GM23338 (cell line): ENCODE results near the gene CENPT. TPM values are rescaled to one million over a fixed set of nuclear protein-coding genes. Genes with fewer than 3 reads are reported as not detected.

Source experiments
- ATAC-seq: fragments of 200-7000 bp; cut with Tn5 transposase; 3 replicates; pipeline ENCODE4 v1.9.1; 2020
- DNase-seq: peaks from one replicate; pipeline ENCODE4 v3.0.0-alpha.2; 2015; ENCODE audit warnings: low spot score
- H2AFZ ChIP-seq: fragments of 200-600 bp; sonication (generic); 2 replicates; pipeline ENCODE4 v1.8.0; 2016; ENCODE audit warnings: antibody characterized with exemption, mild to moderate bottlenecking, moderate library complexity
- H3F3A ChIP-seq: fragments of 200-600 bp; sonication (generic); replicated peaks from 2 replicates; pipeline ENCODE4 v1.8.0; 2017; ENCODE audit warnings: antibody characterized with exemption, mixed run types, low read depth
- H3K27ac ChIP-seq: fragments of 200-600 bp; sonication (generic); 2 replicates; pipeline ENCODE4 v1.6.1; 2016; ENCODE audit warnings: low read depth
- H3K27me3 ChIP-seq: fragments of 200-600 bp; sonication (generic); 2 replicates; pipeline ENCODE4 v1.8.0; 2016; ENCODE audit warnings: mild to moderate bottlenecking, mixed run types, moderate library complexity; ENCODE audit not compliant: insufficient read depth
- H3K36me3 ChIP-seq: fragments of 200-600 bp; sonication (generic); 2 replicates; pipeline ENCODE4 v1.8.0; 2016; ENCODE audit warnings: mild to moderate bottlenecking; ENCODE audit not compliant: insufficient read depth
- H3K4me1 ChIP-seq: fragments of 200-600 bp; sonication (generic); 2 replicates; pipeline ENCODE4 v1.8.0; 2016; ENCODE audit warnings: mild to moderate bottlenecking, moderate library complexity; ENCODE audit not compliant: insufficient read depth
- H3K4me2 ChIP-seq: fragments of 200-600 bp; sonication (generic); 2 replicates; pipeline ENCODE4 v1.7.1; 2017; ENCODE audit warnings: mixed run types
- H3K4me3 ChIP-seq: fragments of 200-600 bp; sonication (generic); 2 replicates; pipeline ENCODE4 v1.6.1; 2016; ENCODE audit warnings: mixed run types
- H3K79me2 ChIP-seq: fragments of 200-600 bp; sonication (generic); replicated peaks from 2 replicates; pipeline ENCODE4 v1.8.0; 2017; ENCODE audit warnings: mild to moderate bottlenecking; ENCODE audit not compliant: insufficient read depth
- H3K9me2 ChIP-seq: fragments of 200-600 bp; sonication (generic); 2 replicates; pipeline ENCODE4 v1.8.0; 2017; ENCODE audit not compliant: insufficient read depth
- H4K20me1 ChIP-seq: fragments of 200-600 bp; sonication (generic); replicated peaks from 2 replicates; pipeline ENCODE4 v1.8.0; 2017; ENCODE audit warnings: mild to moderate bottlenecking; ENCODE audit not compliant: insufficient read depth
- H3K27ac Mint-ChIP-seq: 2 replicates; pipeline ENCODE4 v1.8.0; 2020; ENCODE audit warnings: inconsistent platforms, mild to moderate bottlenecking, moderate library complexity, mixed read lengths
- H3K27me3 Mint-ChIP-seq: 3 replicates; pipeline ENCODE4 v1.8.0; 2022; ENCODE audit warnings: low read depth, mild to moderate bottlenecking, moderate library complexity, mixed read lengths, inconsistent platforms; ENCODE audit not compliant: insufficient read depth, poor library complexity
- H3K36me3 Mint-ChIP-seq: 3 replicates; pipeline ENCODE4 v1.8.0; 2021; ENCODE audit warnings: low read depth, mild to moderate bottlenecking, inconsistent platforms, moderate library complexity, mixed read lengths
- H3K4me1 Mint-ChIP-seq: 3 replicates; pipeline ENCODE4 v1.8.0; 2020; ENCODE audit warnings: mild to moderate bottlenecking, inconsistent platforms, mixed read lengths
- H3K4me3 Mint-ChIP-seq: 3 replicates; pipeline ENCODE4 v1.8.0; 2021; ENCODE audit warnings: moderate library complexity, mild to moderate bottlenecking, inconsistent platforms, mixed read lengths
- H3K9me3 Mint-ChIP-seq: 3 replicates; pipeline ENCODE4 v1.8.0; 2020; ENCODE audit warnings: moderate library complexity, mild to moderate bottlenecking, inconsistent platforms, mixed read lengths
- CREB1 ChIP-seq: fragments of 250-450 bp; sonication (Bioruptor Pico); IDR thresholded peaks from 2 replicates; pipeline ENCODE4 v1.5.0; 2020; ENCODE audit warnings: low read depth, mild to moderate bottlenecking, moderate library complexity
- CTCF ChIP-seq, 2 experiments: fragments of 200-600 bp in 1 of 2; sonication (generic) in 1 of 2; conservative IDR thresholded peaks; 2 replicates each; pipeline versions ENCODE4 v1.5.1 to v1.6.1; 2016 to 2017; ENCODE audit warnings: antibody characterized with exemption in 2 of 2, low read depth in 2 of 2, mild to moderate bottlenecking in 2 of 2, moderate library complexity in 1 of 2
- ETS1 ChIP-seq: IDR thresholded peaks from 2 replicates; pipeline ENCODE4 v1.6.1; 2016; ENCODE audit warnings: antibody characterized with exemption
- EZH2 ChIP-seq: fragments of 200-600 bp; sonication (generic); IDR thresholded peaks from one replicate; pipeline ENCODE4 v1.8.0; 2017; ENCODE audit warnings: antibody characterized with exemption, mild to moderate bottlenecking, low read depth; ENCODE audit not compliant: unreplicated experiment
- EZH2phosphoT487 ChIP-seq: fragments of 200-600 bp; sonication (generic); IDR thresholded peaks from one replicate; pipeline ENCODE4 v1.8.1; 2018; ENCODE audit warnings: antibody characterized with exemption; ENCODE audit not compliant: unreplicated experiment
- JUNB ChIP-seq: IDR thresholded peaks from one replicate; pipeline ENCODE4 v1.6.1; 2016; ENCODE audit warnings: antibody characterized with exemption; ENCODE audit not compliant: unreplicated experiment
- NANOG ChIP-seq: IDR thresholded peaks from 2 replicates; pipeline ENCODE4 v1.6.1; 2016; ENCODE audit warnings: antibody characterized with exemption, borderline replicate concordance
- REST ChIP-seq: IDR thresholded peaks from one replicate; pipeline ENCODE4 v1.6.1; 2018; ENCODE audit warnings: antibody characterized with exemption; ENCODE audit not compliant: unreplicated experiment
- STAT1 ChIP-seq: IDR thresholded peaks from one replicate; pipeline ENCODE4 v1.6.1; 2016; ENCODE audit warnings: antibody characterized with exemption; ENCODE audit not compliant: unreplicated experiment
- ZNF114 ChIP-seq: fragments of 250-450 bp; sonication (Bioruptor Pico); IDR thresholded peaks from 2 replicates; pipeline ENCODE4 v1.5.0; 2020; ENCODE audit warnings: mild to moderate bottlenecking, moderate library complexity
- ZNF331 ChIP-seq: fragments of 250-450 bp; sonication (Bioruptor Pico); IDR thresholded peaks from 2 replicates; pipeline ENCODE4 v1.5.0; 2020; ENCODE audit warnings: low read depth, mild to moderate bottlenecking, moderate library complexity
- ZNF462 ChIP-seq: fragments of 250-450 bp; sonication (Bioruptor Pico); IDR thresholded peaks from 2 replicates; pipeline ENCODE4 v1.5.0; 2020; ENCODE audit warnings: mild to moderate bottlenecking, moderate library complexity
- polyA plus RNA-seq: library from polyadenylated mRNA; unstranded; fragments of >200 nt; fragmentation: Nextera tagmentation; extraction: Ambion mirVana; gene quantifications from 2 replicates; pipeline ENCODE4 v1.2.1, GENCODE V29; 2016
- total RNA-seq: library from RNA; depleted of rRNA; stranded (reverse); fragments of >200 nt; shearing (Covaris generic); gene quantifications from 2 replicates; pipeline ENCODE4 v1.2.3, GENCODE V29; 2014

Gene CENPT
- total and polyA plus RNA-seq, 2 experiments from 2014 or later, result 55.4 to 63.8 TPM

GRCh38 chr16:67871256-67871655 lies 23.8 kb upstream of the CENPT start:
- peaks cover 8% of the 10 kb centered on the region; the same call in 1 of the 2 replicates for H3K4me1 ChIP-seq
- peaks cover 41% of the 10 kb centered on the region for H3F3A ChIP-seq
- DNase-seq (no peak), ATAC-seq (no peak)
- Mint-ChIP-seq H3K4me3 (no peak overlapping the region), H3K27ac (no peak overlapping the region), H3K4me1 (peaks cover 14% of the 10 kb centered on the region), H3K9me3 (no peaks in the 10 kb centered on the region; the same call in 2 of the 3 replicates), H3K36me3 (peaks cover 50% of the 10 kb centered on the region), H3K27me3 (peaks cover 14% of the 10 kb centered on the region)
- H3K27me3 ChIP-seq, result no peaks in the 10 kb centered on the region
- peaks cover 32% of the 10 kb centered on the region for H3K79me2 ChIP-seq
- no peaks in the 10 kb centered on the region for H3K9me2 ChIP-seq
- no peak overlapping the region for H3K27ac ChIP-seq
- H3K36me3 ChIP-seq, result peaks cover 28% of the 10 kb centered on the region
- H4K20me1 ChIP-seq, result peaks cover 18% of the 10 kb centered on the region
- H3K4me3 ChIP-seq, result no peak overlapping the region
- H3K4me2 ChIP-seq, result no peak overlapping the region
- TF ChIP-seq ZNF331 (CRISPR knock-in tag), result no peak
- no peak for TF ChIP-seq STAT1
- no peak for TF ChIP-seq ETS1
- TF ChIP-seq ZNF462, result no peak
- TF ChIP-seq CTCF (conservative IDR thresholded peaks at IDR 0.05; ENCODE audit: low read depth in 2 of 2), result no peak
- no peak for TF ChIP-seq REST
- no peak for TF ChIP-seq NANOG
- TF ChIP-seq CREB1 (CRISPR knock-in tag), result no peak
- no peak for TF ChIP-seq EZH2phosphoT487
- no peak for TF ChIP-seq JUNB
- TF ChIP-seq EZH2, result no peak
- no peak for TF ChIP-seq ZNF114 (CRISPR knock-in tag)
- no peak overlapping the region for H2AFZ ChIP-seq
